GM23338 (cell line): Measurements from ENCODE around the gene EEPD1. TPM values are rescaled to one million over a fixed set of nuclear protein-coding genes. Genes with fewer than 3 reads are reported as not detected.

Experiments used
- ATAC-seq: fragments of 200-7000 bp; cut with Tn5 transposase; 3 replicates; pipeline ENCODE4 v1.9.1; 2020
- DNase-seq: peaks from one replicate; pipeline ENCODE4 v3.0.0-alpha.2; 2015; ENCODE audit warnings: low spot score
- H2AFZ ChIP-seq: fragments of 200-600 bp; sonication (generic); 2 replicates; pipeline ENCODE4 v1.8.0; 2016; ENCODE audit warnings: antibody characterized with exemption, mild to moderate bottlenecking, moderate library complexity
- H3F3A ChIP-seq: fragments of 200-600 bp; sonication (generic); replicated peaks from 2 replicates; pipeline ENCODE4 v1.8.0; 2017; ENCODE audit warnings: antibody characterized with exemption, mixed run types, low read depth
- H3K27ac ChIP-seq: fragments of 200-600 bp; sonication (generic); 2 replicates; pipeline ENCODE4 v1.6.1; 2016; ENCODE audit warnings: low read depth
- H3K27me3 ChIP-seq: fragments of 200-600 bp; sonication (generic); 2 replicates; pipeline ENCODE4 v1.8.0; 2016; ENCODE audit warnings: mild to moderate bottlenecking, mixed run types, moderate library complexity; ENCODE audit not compliant: insufficient read depth
- H3K36me3 ChIP-seq: fragments of 200-600 bp; sonication (generic); 2 replicates; pipeline ENCODE4 v1.8.0; 2016; ENCODE audit warnings: mild to moderate bottlenecking; ENCODE audit not compliant: insufficient read depth
- H3K4me1 ChIP-seq: fragments of 200-600 bp; sonication (generic); 2 replicates; pipeline ENCODE4 v1.8.0; 2016; ENCODE audit warnings: mild to moderate bottlenecking, moderate library complexity; ENCODE audit not compliant: insufficient read depth
- H3K4me2 ChIP-seq: fragments of 200-600 bp; sonication (generic); 2 replicates; pipeline ENCODE4 v1.7.1; 2017; ENCODE audit warnings: mixed run types
- H3K4me3 ChIP-seq: fragments of 200-600 bp; sonication (generic); 2 replicates; pipeline ENCODE4 v1.6.1; 2016; ENCODE audit warnings: mixed run types
- H3K79me2 ChIP-seq: fragments of 200-600 bp; sonication (generic); replicated peaks from 2 replicates; pipeline ENCODE4 v1.8.0; 2017; ENCODE audit warnings: mild to moderate bottlenecking; ENCODE audit not compliant: insufficient read depth
- H3K9me2 ChIP-seq: fragments of 200-600 bp; sonication (generic); 2 replicates; pipeline ENCODE4 v1.8.0; 2017; ENCODE audit not compliant: insufficient read depth
- H4K20me1 ChIP-seq: fragments of 200-600 bp; sonication (generic); replicated peaks from 2 replicates; pipeline ENCODE4 v1.8.0; 2017; ENCODE audit warnings: mild to moderate bottlenecking; ENCODE audit not compliant: insufficient read depth
- H3K27ac Mint-ChIP-seq: 2 replicates; pipeline ENCODE4 v1.8.0; 2020; ENCODE audit warnings: inconsistent platforms, mild to moderate bottlenecking, moderate library complexity, mixed read lengths
- H3K27me3 Mint-ChIP-seq: 3 replicates; pipeline ENCODE4 v1.8.0; 2022; ENCODE audit warnings: low read depth, mild to moderate bottlenecking, moderate library complexity, mixed read lengths, inconsistent platforms; ENCODE audit not compliant: insufficient read depth, poor library complexity
- H3K36me3 Mint-ChIP-seq: 3 replicates; pipeline ENCODE4 v1.8.0; 2021; ENCODE audit warnings: low read depth, mild to moderate bottlenecking, inconsistent platforms, moderate library complexity, mixed read lengths
- H3K4me1 Mint-ChIP-seq: 3 replicates; pipeline ENCODE4 v1.8.0; 2020; ENCODE audit warnings: mild to moderate bottlenecking, inconsistent platforms, mixed read lengths
- H3K4me3 Mint-ChIP-seq: 3 replicates; pipeline ENCODE4 v1.8.0; 2021; ENCODE audit warnings: moderate library complexity, mild to moderate bottlenecking, inconsistent platforms, mixed read lengths
- H3K9me3 Mint-ChIP-seq: 3 replicates; pipeline ENCODE4 v1.8.0; 2020; ENCODE audit warnings: moderate library complexity, mild to moderate bottlenecking, inconsistent platforms, mixed read lengths
- CREB1 ChIP-seq: fragments of 250-450 bp; sonication (Bioruptor Pico); IDR thresholded peaks from 2 replicates; pipeline ENCODE4 v1.5.0; 2020; ENCODE audit warnings: low read depth, mild to moderate bottlenecking, moderate library complexity
- EZH2 ChIP-seq: fragments of 200-600 bp; sonication (generic); IDR thresholded peaks from one replicate; pipeline ENCODE4 v1.8.0; 2017; ENCODE audit warnings: antibody characterized with exemption, mild to moderate bottlenecking, low read depth; ENCODE audit not compliant: unreplicated experiment
- EZH2phosphoT487 ChIP-seq: fragments of 200-600 bp; sonication (generic); IDR thresholded peaks from one replicate; pipeline ENCODE4 v1.8.1; 2018; ENCODE audit warnings: antibody characterized with exemption; ENCODE audit not compliant: unreplicated experiment
- JUNB ChIP-seq: IDR thresholded peaks from one replicate; pipeline ENCODE4 v1.6.1; 2016; ENCODE audit warnings: antibody characterized with exemption; ENCODE audit not compliant: unreplicated experiment
- NANOG ChIP-seq: IDR thresholded peaks from 2 replicates; pipeline ENCODE4 v1.6.1; 2016; ENCODE audit warnings: antibody characterized with exemption, borderline replicate concordance
- POLR2AphosphoS5 ChIP-seq: IDR thresholded peaks from 2 replicates; pipeline ENCODE4 v1.6.1; 2016; ENCODE audit warnings: antibody characterized with exemption, low read depth
- REST ChIP-seq: IDR thresholded peaks from one replicate; pipeline ENCODE4 v1.6.1; 2018; ENCODE audit warnings: antibody characterized with exemption; ENCODE audit not compliant: unreplicated experiment
- STAT1 ChIP-seq: IDR thresholded peaks from one replicate; pipeline ENCODE4 v1.6.1; 2016; ENCODE audit warnings: antibody characterized with exemption; ENCODE audit not compliant: unreplicated experiment
- ZNF114 ChIP-seq: fragments of 250-450 bp; sonication (Bioruptor Pico); IDR thresholded peaks from 2 replicates; pipeline ENCODE4 v1.5.0; 2020; ENCODE audit warnings: mild to moderate bottlenecking, moderate library complexity
- ZNF331 ChIP-seq: fragments of 250-450 bp; sonication (Bioruptor Pico); IDR thresholded peaks from 2 replicates; pipeline ENCODE4 v1.5.0; 2020; ENCODE audit warnings: low read depth, mild to moderate bottlenecking, moderate library complexity
- polyA plus RNA-seq: library from polyadenylated mRNA; unstranded; fragments of >200 nt; fragmentation: Nextera tagmentation; extraction: Ambion mirVana; gene quantifications from 2 replicates; pipeline ENCODE4 v1.2.1, GENCODE V29; 2016
- total RNA-seq: library from RNA; depleted of rRNA; stranded (reverse); fragments of >200 nt; shearing (Covaris generic); gene quantifications from 2 replicates; pipeline ENCODE4 v1.2.3, GENCODE V29; 2014
- TF ChIP-seq, protein P1 (sequence below): IDR thresholded peaks from 2 replicates; pipeline ENCODE4 v1.6.1; 2016; ENCODE audit warnings: antibody characterized with exemption
- TF ChIP-seq, protein P2 (sequence below), 2 experiments: fragments of 200-600 bp in 1 of 2; sonication (generic) in 1 of 2; conservative IDR thresholded peaks; 2 replicates each; pipeline versions ENCODE4 v1.5.1 to v1.6.1; 2016 to 2017; ENCODE audit warnings: antibody characterized with exemption in 2 of 2, low read depth in 2 of 2, mild to moderate bottlenecking in 2 of 2, moderate library complexity in 1 of 2
- TF ChIP-seq, protein P3 (sequence below): fragments of 250-450 bp; sonication (Bioruptor Pico); IDR thresholded peaks from 2 replicates; pipeline ENCODE4 v1.5.0; 2020; ENCODE audit warnings: mild to moderate bottlenecking, moderate library complexity

EEPD1 gene
- total and polyA plus RNA-seq, 2 experiments from 2014 or later: 4.1 to 17.1 TPM

GRCh38 chr7:36316319-36316718 lies 163.3 kb downstream of the EEPD1 start:
- ATAC-seq (no peak), DNase-seq (no peak)
- H3K9me2 ChIP-seq: no peaks in the 10 kb centered on the region
- H4K20me1 ChIP-seq: no peaks in the 10 kb centered on the region
- no peaks in the 10 kb centered on the region for H3K27me3 ChIP-seq
- Mint-ChIP-seq H3K36me3 (peaks cover 5% of the 10 kb centered on the region; the same call in 1 of the 3 replicates), H3K27ac (no peak overlapping the region), H3K4me3 (no peak overlapping the region), H3K4me1 (peaks cover 6% of the 10 kb centered on the region), H3K27me3 (peaks cover 3% of the 10 kb centered on the region), H3K9me3 (peaks cover 12% of the 10 kb centered on the region)
- H3K27ac ChIP-seq: no peak overlapping the region
- no peak overlapping the region for H2AFZ ChIP-seq
- H3K79me2 ChIP-seq: no peaks in the 10 kb centered on the region
- no peaks in the 10 kb centered on the region for H3K4me1 ChIP-seq
- no peak overlapping the region for H3K4me2 ChIP-seq
- no peaks in the 10 kb centered on the region for H3F3A ChIP-seq
- H3K4me3 ChIP-seq: no peak overlapping the region
- no peaks in the 10 kb centered on the region for H3K36me3 ChIP-seq
- TF ChIP-seq JUNB (no peak), ZNF331 (CRISPR knock-in tag) (no peak), REST (no peak), NANOG (no peak), ZNF114 (CRISPR knock-in tag) (no peak), CREB1 (CRISPR knock-in tag) (no peak), EZH2phosphoT487 (no peak), EZH2 (no peak), POLR2AphosphoS5 (no peak), STAT1 (no peak)
- TF ChIP-seq, protein P1, sequence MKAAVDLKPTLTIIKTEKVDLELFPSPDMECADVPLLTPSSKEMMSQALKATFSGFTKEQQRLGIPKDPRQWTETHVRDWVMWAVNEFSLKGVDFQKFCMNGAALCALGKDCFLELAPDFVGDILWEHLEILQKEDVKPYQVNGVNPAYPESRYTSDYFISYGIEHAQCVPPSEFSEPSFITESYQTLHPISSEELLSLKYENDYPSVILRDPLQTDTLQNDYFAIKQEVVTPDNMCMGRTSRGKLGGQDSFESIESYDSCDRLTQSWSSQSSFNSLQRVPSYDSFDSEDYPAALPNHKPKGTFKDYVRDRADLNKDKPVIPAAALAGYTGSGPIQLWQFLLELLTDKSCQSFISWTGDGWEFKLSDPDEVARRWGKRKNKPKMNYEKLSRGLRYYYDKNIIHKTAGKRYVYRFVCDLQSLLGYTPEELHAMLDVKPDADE: no peak
- TF ChIP-seq, protein P2, sequence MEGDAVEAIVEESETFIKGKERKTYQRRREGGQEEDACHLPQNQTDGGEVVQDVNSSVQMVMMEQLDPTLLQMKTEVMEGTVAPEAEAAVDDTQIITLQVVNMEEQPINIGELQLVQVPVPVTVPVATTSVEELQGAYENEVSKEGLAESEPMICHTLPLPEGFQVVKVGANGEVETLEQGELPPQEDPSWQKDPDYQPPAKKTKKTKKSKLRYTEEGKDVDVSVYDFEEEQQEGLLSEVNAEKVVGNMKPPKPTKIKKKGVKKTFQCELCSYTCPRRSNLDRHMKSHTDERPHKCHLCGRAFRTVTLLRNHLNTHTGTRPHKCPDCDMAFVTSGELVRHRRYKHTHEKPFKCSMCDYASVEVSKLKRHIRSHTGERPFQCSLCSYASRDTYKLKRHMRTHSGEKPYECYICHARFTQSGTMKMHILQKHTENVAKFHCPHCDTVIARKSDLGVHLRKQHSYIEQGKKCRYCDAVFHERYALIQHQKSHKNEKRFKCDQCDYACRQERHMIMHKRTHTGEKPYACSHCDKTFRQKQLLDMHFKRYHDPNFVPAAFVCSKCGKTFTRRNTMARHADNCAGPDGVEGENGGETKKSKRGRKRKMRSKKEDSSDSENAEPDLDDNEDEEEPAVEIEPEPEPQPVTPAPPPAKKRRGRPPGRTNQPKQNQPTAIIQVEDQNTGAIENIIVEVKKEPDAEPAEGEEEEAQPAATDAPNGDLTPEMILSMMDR (conservative IDR thresholded peaks at IDR 0.05; ENCODE audit: low read depth in 2 of 2): no peak
- TF ChIP-seq, protein P3, sequence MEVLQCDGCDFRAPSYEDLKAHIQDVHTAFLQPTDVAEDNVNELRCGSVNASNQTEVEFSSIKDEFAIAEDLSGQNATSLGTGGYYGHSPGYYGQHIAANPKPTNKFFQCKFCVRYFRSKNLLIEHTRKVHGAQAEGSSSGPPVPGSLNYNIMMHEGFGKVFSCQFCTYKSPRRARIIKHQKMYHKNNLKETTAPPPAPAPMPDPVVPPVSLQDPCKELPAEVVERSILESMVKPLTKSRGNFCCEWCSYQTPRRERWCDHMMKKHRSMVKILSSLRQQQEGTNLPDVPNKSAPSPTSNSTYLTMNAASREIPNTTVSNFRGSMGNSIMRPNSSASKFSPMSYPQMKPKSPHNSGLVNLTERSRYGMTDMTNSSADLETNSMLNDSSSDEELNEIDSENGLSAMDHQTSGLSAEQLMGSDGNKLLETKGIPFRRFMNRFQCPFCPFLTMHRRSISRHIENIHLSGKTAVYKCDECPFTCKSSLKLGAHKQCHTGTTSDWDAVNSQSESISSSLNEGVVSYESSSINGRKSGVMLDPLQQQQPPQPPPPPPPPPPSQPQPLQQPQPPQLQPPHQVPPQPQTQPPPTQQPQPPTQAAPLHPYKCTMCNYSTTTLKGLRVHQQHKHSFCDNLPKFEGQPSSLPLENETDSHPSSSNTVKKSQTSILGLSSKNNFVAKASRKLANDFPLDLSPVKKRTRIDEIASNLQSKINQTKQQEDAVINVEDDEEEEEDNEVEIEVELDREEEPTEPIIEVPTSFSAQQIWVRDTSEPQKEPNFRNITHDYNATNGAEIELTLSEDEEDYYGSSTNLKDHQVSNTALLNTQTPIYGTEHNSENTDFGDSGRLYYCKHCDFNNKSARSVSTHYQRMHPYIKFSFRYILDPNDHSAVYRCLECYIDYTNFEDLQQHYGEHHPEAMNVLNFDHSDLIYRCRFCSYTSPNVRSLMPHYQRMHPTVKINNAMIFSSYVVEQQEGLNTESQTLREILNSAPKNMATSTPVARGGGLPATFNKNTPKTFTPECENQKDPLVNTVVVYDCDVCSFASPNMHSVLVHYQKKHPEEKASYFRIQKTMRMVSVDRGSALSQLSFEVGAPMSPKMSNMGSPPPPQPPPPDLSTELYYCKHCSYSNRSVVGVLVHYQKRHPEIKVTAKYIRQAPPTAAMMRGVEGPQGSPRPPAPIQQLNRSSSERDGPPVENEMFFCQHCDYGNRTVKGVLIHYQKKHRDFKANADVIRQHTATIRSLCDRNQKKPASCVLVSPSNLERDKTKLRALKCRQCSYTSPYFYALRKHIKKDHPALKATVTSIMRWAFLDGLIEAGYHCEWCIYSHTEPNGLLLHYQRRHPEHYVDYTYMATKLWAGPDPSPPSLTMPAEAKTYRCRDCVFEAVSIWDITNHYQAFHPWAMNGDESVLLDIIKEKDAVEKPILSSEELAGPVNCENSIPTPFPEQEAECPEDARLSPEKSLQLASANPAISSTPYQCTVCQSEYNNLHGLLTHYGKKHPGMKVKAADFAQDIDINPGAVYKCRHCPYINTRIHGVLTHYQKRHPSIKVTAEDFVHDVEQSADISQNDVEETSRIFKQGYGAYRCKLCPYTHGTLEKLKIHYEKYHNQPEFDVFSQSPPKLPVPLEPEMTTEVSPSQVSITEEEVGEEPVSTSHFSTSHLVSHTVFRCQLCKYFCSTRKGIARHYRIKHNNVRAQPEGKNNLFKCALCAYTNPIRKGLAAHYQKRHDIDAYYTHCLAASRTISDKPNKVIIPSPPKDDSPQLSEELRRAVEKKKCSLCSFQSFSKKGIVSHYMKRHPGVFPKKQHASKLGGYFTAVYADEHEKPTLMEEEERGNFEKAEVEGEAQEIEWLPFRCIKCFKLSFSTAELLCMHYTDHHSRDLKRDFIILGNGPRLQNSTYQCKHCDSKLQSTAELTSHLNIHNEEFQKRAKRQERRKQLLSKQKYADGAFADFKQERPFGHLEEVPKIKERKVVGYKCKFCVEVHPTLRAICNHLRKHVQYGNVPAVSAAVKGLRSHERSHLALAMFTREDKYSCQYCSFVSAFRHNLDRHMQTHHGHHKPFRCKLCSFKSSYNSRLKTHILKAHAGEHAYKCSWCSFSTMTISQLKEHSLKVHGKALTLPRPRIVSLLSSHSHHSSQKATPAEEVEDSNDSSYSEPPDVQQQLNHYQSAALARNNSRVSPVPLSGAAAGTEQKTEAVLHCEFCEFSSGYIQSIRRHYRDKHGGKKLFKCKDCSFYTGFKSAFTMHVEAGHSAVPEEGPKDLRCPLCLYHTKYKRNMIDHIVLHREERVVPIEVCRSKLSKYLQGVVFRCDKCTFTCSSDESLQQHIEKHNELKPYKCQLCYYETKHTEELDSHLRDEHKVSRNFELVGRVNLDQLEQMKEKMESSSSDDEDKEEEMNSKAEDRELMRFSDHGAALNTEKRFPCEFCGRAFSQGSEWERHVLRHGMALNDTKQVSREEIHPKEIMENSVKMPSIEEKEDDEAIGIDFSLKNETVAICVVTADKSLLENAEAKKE: no peak
